Measurements from ENCODE around the gene NAV3. TPM values are rescaled to one million over a fixed set of nuclear protein-coding genes. Genes with fewer than 3 reads are reported as not detected.

The NAV3 gene
- polyA plus RNA-seq, 2 donors = 0.19 to 0.41 TPM

- H3K27me3 ChIP-seq (ENCODE audit: control insufficient read depth in 1 of 2, insufficient read depth in 2 of 2, low read length in 2 of 2) = no peaks in the 10 kb centered on the region
- no peaks in the 10 kb centered on the region for H3K9me3 ChIP-seq (ENCODE audit: control insufficient read depth in 2 of 2, insufficient read depth in 1 of 2, low read depth in 1 of 2, low read length in 1 of 2)
- no peak overlapping the region for H3K27ac ChIP-seq (ENCODE audit: low read depth in 2 of 2, low read length in 1 of 2)
- no peaks in the 10 kb centered on the region for H3K4me1 ChIP-seq (ENCODE audit: control insufficient read depth in 2 of 2, insufficient read depth in 2 of 2, low read length in 1 of 2)
- no peaks in the 10 kb centered on the region for H3K36me3 ChIP-seq (ENCODE audit: control insufficient read depth in 2 of 2, insufficient read depth in 2 of 2, low read length in 1 of 2)
- 87 to 92% methylated on average over 4 of the region's 4 CpGs for WGBS, 2 donors
- H3K4me3 ChIP-seq (ENCODE audit: low read depth in 1 of 2, low read length in 2 of 2) = no peak overlapping the region
Observed at GRCh38 chr12:78007173-78007572, 176.5 kb downstream of the NAV3 start.

- H3K27me3 ChIP-seq (ENCODE audit: control insufficient read depth in 1 of 2, insufficient read depth in 2 of 2, low read length in 2 of 2) = no peaks in the 10 kb centered on the region
- H3K4me3 ChIP-seq (ENCODE audit: low read depth in 1 of 2, low read length in 2 of 2) = no peak overlapping the region
- H3K36me3 ChIP-seq (ENCODE audit: control insufficient read depth in 2 of 2, insufficient read depth in 2 of 2, low read length in 1 of 2) = no peaks in the 10 kb centered on the region
- H3K4me1 ChIP-seq (ENCODE audit: control insufficient read depth in 2 of 2, insufficient read depth in 2 of 2, low read length in 1 of 2) = no peaks in the 10 kb centered on the region
- 84 to 91% methylated on average over 3 of the region's 3 CpGs for WGBS, 2 donors
- no peak overlapping the region for H3K27ac ChIP-seq (ENCODE audit: low read depth in 2 of 2, low read length in 1 of 2)
- H3K9me3 ChIP-seq (ENCODE audit: control insufficient read depth in 2 of 2, insufficient read depth in 1 of 2, low read depth in 1 of 2, low read length in 1 of 2) = no peaks in the 10 kb centered on the region
Observed at GRCh38 chr12:78009031-78009430, 178.3 kb downstream of the NAV3 start.

- no peaks in the 10 kb centered on the region for H3K9me3 ChIP-seq (ENCODE audit: control insufficient read depth in 2 of 2, insufficient read depth in 1 of 2, low read depth in 1 of 2, low read length in 1 of 2)
- no peaks in the 10 kb centered on the region for H3K27me3 ChIP-seq (ENCODE audit: control insufficient read depth in 1 of 2, insufficient read depth in 2 of 2, low read length in 2 of 2)
- H3K4me3 ChIP-seq (ENCODE audit: low read depth in 1 of 2, low read length in 2 of 2) = no peak overlapping the region
- WGBS, 2 donors = 51 to 56% methylated on average over 4 of the region's 4 CpGs
- no peaks in the 10 kb centered on the region for H3K36me3 ChIP-seq (ENCODE audit: control insufficient read depth in 2 of 2, insufficient read depth in 2 of 2, low read length in 1 of 2)
- no peaks in the 10 kb centered on the region for H3K4me1 ChIP-seq (ENCODE audit: control insufficient read depth in 2 of 2, insufficient read depth in 2 of 2, low read length in 1 of 2)
- no peak overlapping the region for H3K27ac ChIP-seq (ENCODE audit: low read depth in 2 of 2, low read length in 1 of 2)
Observed at GRCh38 chr12:78018171-78018910, 187.6 kb downstream of the NAV3 start.

- H3K4me1 ChIP-seq (ENCODE audit: control insufficient read depth in 2 of 2, insufficient read depth in 2 of 2, low read length in 1 of 2) = no peaks in the 10 kb centered on the region
- no peak overlapping the region for H3K27ac ChIP-seq (ENCODE audit: low read depth in 2 of 2, low read length in 1 of 2)
- no peak overlapping the region for H3K4me3 ChIP-seq (ENCODE audit: low read depth in 1 of 2, low read length in 2 of 2)
- 65 to 71% methylated on average over 3 of the region's 3 CpGs for WGBS, 2 donors
- H3K36me3 ChIP-seq (ENCODE audit: control insufficient read depth in 2 of 2, insufficient read depth in 2 of 2, low read length in 1 of 2) = no peaks in the 10 kb centered on the region
- H3K9me3 ChIP-seq (ENCODE audit: control insufficient read depth in 2 of 2, insufficient read depth in 1 of 2, low read depth in 1 of 2, low read length in 1 of 2) = no peaks in the 10 kb centered on the region
- H3K27me3 ChIP-seq (ENCODE audit: control insufficient read depth in 1 of 2, insufficient read depth in 2 of 2, low read length in 2 of 2) = no peaks in the 10 kb centered on the region
Observed at GRCh38 chr12:78018939-78019338, 188.2 kb downstream of the NAV3 start.

- H3K4me3 ChIP-seq (ENCODE audit: low read depth in 1 of 2, low read length in 2 of 2) = no peak overlapping the region
- H3K27me3 ChIP-seq (ENCODE audit: control insufficient read depth in 1 of 2, insufficient read depth in 2 of 2, low read length in 2 of 2) = no peaks in the 10 kb centered on the region
- H3K9me3 ChIP-seq (ENCODE audit: control insufficient read depth in 2 of 2, insufficient read depth in 1 of 2, low read depth in 1 of 2, low read length in 1 of 2) = no peaks in the 10 kb centered on the region
- 68 to 87% methylated on average over 1 of the region's 1 CpG for WGBS, 2 donors
- H3K4me1 ChIP-seq (ENCODE audit: control insufficient read depth in 2 of 2, insufficient read depth in 2 of 2, low read length in 1 of 2) = no peaks in the 10 kb centered on the region
- no peaks in the 10 kb centered on the region for H3K36me3 ChIP-seq (ENCODE audit: control insufficient read depth in 2 of 2, insufficient read depth in 2 of 2, low read length in 1 of 2)
- H3K27ac ChIP-seq (ENCODE audit: low read depth in 2 of 2, low read length in 1 of 2) = no peak overlapping the region
Observed at GRCh38 chr12:78028426-78028825, 197.7 kb downstream of the NAV3 start.

- no peak overlapping the region for H3K27ac ChIP-seq (ENCODE audit: low read depth in 2 of 2, low read length in 1 of 2)
- no peaks in the 10 kb centered on the region for H3K27me3 ChIP-seq (ENCODE audit: control insufficient read depth in 1 of 2, insufficient read depth in 2 of 2, low read length in 2 of 2)
- H3K36me3 ChIP-seq (ENCODE audit: control insufficient read depth in 2 of 2, insufficient read depth in 2 of 2, low read length in 1 of 2) = no peaks in the 10 kb centered on the region
- H3K4me1 ChIP-seq (ENCODE audit: control insufficient read depth in 2 of 2, insufficient read depth in 2 of 2, low read length in 1 of 2) = no peaks in the 10 kb centered on the region
- no peaks in the 10 kb centered on the region for H3K9me3 ChIP-seq (ENCODE audit: control insufficient read depth in 2 of 2, insufficient read depth in 1 of 2, low read depth in 1 of 2, low read length in 1 of 2)
- no peak overlapping the region for H3K4me3 ChIP-seq (ENCODE audit: low read depth in 1 of 2, low read length in 2 of 2)
- WGBS, 2 donors = 44 to 56% methylated on average over 4 of the region's 4 CpGs
Observed at GRCh38 chr12:78034025-78034424, 203.3 kb downstream of the NAV3 start.

GRCh38 chr12:78035901-78036606 is 205.4 kb downstream of the NAV3 start:
- Histone ChIP-seq H3K4me1 (ENCODE audit: control insufficient read depth in 2 of 2, insufficient read depth in 2 of 2, low read length in 1 of 2) (no peaks in the 10 kb centered on the region), H3K4me3 (ENCODE audit: low read depth in 1 of 2, low read length in 2 of 2) (no peak overlapping the region), H3K27me3 (ENCODE audit: control insufficient read depth in 1 of 2, insufficient read depth in 2 of 2, low read length in 2 of 2) (no peaks in the 10 kb centered on the region), H3K9me3 (ENCODE audit: control insufficient read depth in 2 of 2, insufficient read depth in 1 of 2, low read depth in 1 of 2, low read length in 1 of 2) (no peaks in the 10 kb centered on the region), H3K36me3 (ENCODE audit: control insufficient read depth in 2 of 2, insufficient read depth in 2 of 2, low read length in 1 of 2) (no peaks in the 10 kb centered on the region), H3K27ac (ENCODE audit: low read depth in 2 of 2, low read length in 1 of 2) (no peak overlapping the region)
- 50 to 51% methylated on average over 14 of the region's 14 CpGs for WGBS, 2 donors

GRCh38 chr12:78036874-78037273 is 206.2 kb downstream of the NAV3 start:
- Histone ChIP-seq H3K36me3 (ENCODE audit: control insufficient read depth in 2 of 2, insufficient read depth in 2 of 2, low read length in 1 of 2) (no peaks in the 10 kb centered on the region), H3K4me3 (ENCODE audit: low read depth in 1 of 2, low read length in 2 of 2) (no peak overlapping the region), H3K27me3 (ENCODE audit: control insufficient read depth in 1 of 2, insufficient read depth in 2 of 2, low read length in 2 of 2) (no peaks in the 10 kb centered on the region), H3K4me1 (ENCODE audit: control insufficient read depth in 2 of 2, insufficient read depth in 2 of 2, low read length in 1 of 2) (no peaks in the 10 kb centered on the region), H3K9me3 (ENCODE audit: control insufficient read depth in 2 of 2, insufficient read depth in 1 of 2, low read depth in 1 of 2, low read length in 1 of 2) (no peaks in the 10 kb centered on the region), H3K27ac (ENCODE audit: low read depth in 2 of 2, low read length in 1 of 2) (no peak overlapping the region)
- WGBS, 2 donors = 91 to 95% methylated on average over 8 of the region's 8 CpGs

- Histone ChIP-seq H3K27me3 (ENCODE audit: control insufficient read depth in 1 of 2, insufficient read depth in 2 of 2, low read length in 2 of 2) (no peaks in the 10 kb centered on the region), H3K36me3 (ENCODE audit: control insufficient read depth in 2 of 2, insufficient read depth in 2 of 2, low read length in 1 of 2) (no peaks in the 10 kb centered on the region), H3K9me3 (ENCODE audit: control insufficient read depth in 2 of 2, insufficient read depth in 1 of 2, low read depth in 1 of 2, low read length in 1 of 2) (no peaks in the 10 kb centered on the region), H3K4me1 (ENCODE audit: control insufficient read depth in 2 of 2, insufficient read depth in 2 of 2, low read length in 1 of 2) (no peaks in the 10 kb centered on the region), H3K27ac (ENCODE audit: low read depth in 2 of 2, low read length in 1 of 2) (no peak overlapping the region), H3K4me3 (ENCODE audit: low read depth in 1 of 2, low read length in 2 of 2) (no peak overlapping the region)
- 69 to 80% methylated on average over 2 of the region's 2 CpGs for WGBS, 2 donors
Observed at GRCh38 chr12:78037707-78038106, 207.0 kb downstream of the NAV3 start.

GRCh38 chr12:78038541-78038940 is 207.8 kb downstream of the NAV3 start:
- Histone ChIP-seq H3K27ac (ENCODE audit: low read depth in 2 of 2, low read length in 1 of 2) (no peak overlapping the region), H3K27me3 (ENCODE audit: control insufficient read depth in 1 of 2, insufficient read depth in 2 of 2, low read length in 2 of 2) (no peaks in the 10 kb centered on the region), H3K9me3 (ENCODE audit: control insufficient read depth in 2 of 2, insufficient read depth in 1 of 2, low read depth in 1 of 2, low read length in 1 of 2) (no peaks in the 10 kb centered on the region), H3K36me3 (ENCODE audit: control insufficient read depth in 2 of 2, insufficient read depth in 2 of 2, low read length in 1 of 2) (no peaks in the 10 kb centered on the region), H3K4me3 (ENCODE audit: low read depth in 1 of 2, low read length in 2 of 2) (no peak overlapping the region), H3K4me1 (ENCODE audit: control insufficient read depth in 2 of 2, insufficient read depth in 2 of 2, low read length in 1 of 2) (no peaks in the 10 kb centered on the region)
- 73 to 74% methylated on average over 1 of the region's 1 CpG for WGBS, 2 donors
